ENCODE data around the gene ICAM3. TPM values are rescaled to one million over a fixed set of nuclear protein-coding genes. Genes with fewer than 3 reads are reported as not detected.

ICAM3 gene
- total RNA-seq, 5 donors from 2014 or later (not counting 1 experiment from before 2014, with no cell fraction given), result 167 to 233 (median 183) TPM

DNA sequence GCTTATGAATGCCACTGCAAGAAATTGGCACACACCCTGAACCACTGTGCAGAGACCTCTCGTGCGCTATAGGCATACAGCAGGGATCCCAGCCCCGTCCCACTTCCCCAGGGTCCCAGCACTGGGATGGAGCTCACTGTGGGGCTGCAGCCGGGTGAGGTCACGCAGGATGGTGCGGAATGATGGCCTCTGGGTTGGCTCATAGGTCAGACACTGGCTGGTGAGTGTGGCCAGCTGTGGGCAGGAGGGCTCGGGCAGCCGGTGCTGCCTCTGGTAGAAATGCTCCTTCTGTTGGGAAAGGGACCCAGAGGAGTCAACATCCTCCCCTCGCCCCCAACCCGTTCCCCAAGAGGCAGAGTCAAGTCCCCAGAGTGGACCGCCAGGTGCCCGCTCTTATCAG, 17.0 kb upstream of the ICAM3 start:
- Mint-ChIP-seq H3K4me1 (no peaks in the 10 kb centered on the region), H3K36me3 (peaks cover 29% of the 10 kb centered on the region), H3K27me3 (no peaks in the 10 kb centered on the region), H3K27ac (no peak overlapping the region), H3K4me3 (no peak overlapping the region), H3K9me3 (no peaks in the 10 kb centered on the region)
- H3K36me3 ChIP-seq (ENCODE audit: control insufficient read depth in 2 of 2, extremely low read depth in 1 of 2, insufficient read depth in 1 of 2, low read length in 1 of 2), result peaks cover 39 to 62% of the 10 kb centered on the region in 2 donors
- no peak overlapping the region for H3K27ac ChIP-seq (ENCODE audit: low read length)
- CTCF ChIA-PET, result no interaction called here
- POLR2A ChIA-PET, result no interaction called here
- H3K4me3 ChIP-seq (ENCODE audit: control insufficient read depth in 1 of 2, extremely low read depth in 1 of 2, low read length in 1 of 2), result no peak overlapping the region
- no peaks in the 10 kb centered on the region for H3K9me3 ChIP-seq
- H3K27me3 ChIP-seq (replicated peaks in 1 of 2; ENCODE audit: control insufficient read depth in 2 of 2, extremely low read depth in 1 of 2, insufficient read depth in 2 of 2, low read length in 1 of 2), result no peaks in the 10 kb centered on the region
- WGBS (ENCODE audit: insufficient coverage), result 97% methylated on average over 9 of the region's 12 CpGs
- ATAC-seq (replicated peaks in 1 of 4) (no peak), DNase-seq (no peak)
- no peaks in the 10 kb centered on the region for H3K4me1 ChIP-seq (ENCODE audit: control insufficient read depth in 1 of 2, extremely low read depth in 1 of 2, insufficient read depth in 2 of 2, low read length in 2 of 2)

- ATAC-seq (replicated peaks in 1 of 4) (peak in 3 of 4 experiments; percentile 53 to 60 (median 55)), DNase-seq (peak in 21 of 35 experiments; percentile 8 to 48 (median 25))
- peaks cover 41 to 58% of the 10 kb centered on the region in 2 donors for H3K36me3 ChIP-seq (ENCODE audit: control insufficient read depth in 2 of 2, extremely low read depth in 1 of 2, insufficient read depth in 1 of 2, low read length in 1 of 2)
- no peaks in the 10 kb centered on the region for H3K9me3 ChIP-seq
- Mint-ChIP-seq H3K4me1 (no peaks in the 10 kb centered on the region), H3K4me3 (no peak overlapping the region), H3K27me3 (no peaks in the 10 kb centered on the region), H3K9me3 (no peaks in the 10 kb centered on the region), H3K36me3 (peaks cover 19% of the 10 kb centered on the region), H3K27ac (no peak overlapping the region)
- H3K27me3 ChIP-seq (replicated peaks in 1 of 2; ENCODE audit: control insufficient read depth in 2 of 2, extremely low read depth in 1 of 2, insufficient read depth in 2 of 2, low read length in 1 of 2), result no peaks in the 10 kb centered on the region
- no peaks in the 10 kb centered on the region for H3K4me1 ChIP-seq (ENCODE audit: control insufficient read depth in 1 of 2, extremely low read depth in 1 of 2, insufficient read depth in 2 of 2, low read length in 2 of 2)
- WGBS (ENCODE audit: insufficient coverage), result 97% methylated on average over 29 of the region's 32 CpGs
- CTCF ChIA-PET, result no interaction called here
- no peak overlapping the region for H3K27ac ChIP-seq (ENCODE audit: low read length)
- POLR2A ChIA-PET, result interaction anchor here in 1 of 2 donors (0.6 kb wide), 1 partner anchor 12 kb away, joined by 4 read pairs; no protein-coding TSS in a partner anchor
- no peak overlapping the region for H3K4me3 ChIP-seq (ENCODE audit: control insufficient read depth in 1 of 2, extremely low read depth in 1 of 2, low read length in 1 of 2)
Measured at GRCh38 chr19:10353793-10354391, 14.5 kb upstream of the ICAM3 start.

GRCh38 chr19:10352764-10353671, 13.6 kb upstream of the ICAM3 start:
- no peaks in the 10 kb centered on the region for H3K4me1 ChIP-seq (ENCODE audit: control insufficient read depth in 1 of 2, extremely low read depth in 1 of 2, insufficient read depth in 2 of 2, low read length in 2 of 2)
- ChIA-PET CTCF (no interaction called here), POLR2A (no interaction called here)
- no peak overlapping the region for H3K27ac ChIP-seq (ENCODE audit: low read length)
- H3K27me3 Mint-ChIP-seq, result no peaks in the 10 kb centered on the region
- DNase-seq (no peak), ATAC-seq (replicated peaks in 1 of 4) (no peak)
- H3K4me3 ChIP-seq (ENCODE audit: control insufficient read depth in 1 of 2, extremely low read depth in 1 of 2, low read length in 1 of 2), result no peak overlapping the region
- H3K4me1 Mint-ChIP-seq, result no peaks in the 10 kb centered on the region
- no peak overlapping the region for H3K27ac Mint-ChIP-seq
- H3K9me3 ChIP-seq, result no peaks in the 10 kb centered on the region
- no peak overlapping the region for H3K4me3 Mint-ChIP-seq
- H3K9me3 Mint-ChIP-seq, result no peaks in the 10 kb centered on the region
- 97% methylated on average over 53 of the region's 63 CpGs for WGBS (ENCODE audit: insufficient coverage)
- peaks cover 38 to 53% of the 10 kb centered on the region in 2 donors for H3K36me3 ChIP-seq (ENCODE audit: control insufficient read depth in 2 of 2, extremely low read depth in 1 of 2, insufficient read depth in 1 of 2, low read length in 1 of 2)
- no peaks in the 10 kb centered on the region for H3K27me3 ChIP-seq (replicated peaks in 1 of 2; ENCODE audit: control insufficient read depth in 2 of 2, extremely low read depth in 1 of 2, insufficient read depth in 2 of 2, low read length in 1 of 2)
- H3K36me3 Mint-ChIP-seq, result peaks cover 19% of the 10 kb centered on the region

DNA sequence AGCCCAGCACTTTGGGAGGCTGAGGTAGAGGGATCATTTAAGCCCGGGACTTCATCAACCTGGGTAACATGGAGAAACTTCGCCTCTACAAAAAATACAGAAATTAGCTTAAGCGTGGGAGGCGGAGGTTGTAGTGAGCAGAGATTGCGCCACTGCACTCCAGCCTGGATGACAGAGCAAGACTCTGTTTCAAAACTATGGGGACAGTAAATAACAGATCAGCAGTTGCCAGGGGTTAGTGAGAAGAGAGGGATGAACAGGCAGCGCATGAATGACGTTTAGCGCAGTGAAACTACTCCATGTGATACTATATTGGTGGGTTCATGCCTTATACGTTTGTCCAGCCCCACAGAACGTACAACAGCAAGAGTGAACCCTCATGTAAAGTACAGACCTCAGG, 7.1 kb upstream of the ICAM3 start:
- Histone ChIP-seq H3K27ac (ENCODE audit: low read length) (no peak overlapping the region), H3K27me3 (replicated peaks in 1 of 2; ENCODE audit: control insufficient read depth in 2 of 2, extremely low read depth in 1 of 2, insufficient read depth in 2 of 2, low read length in 1 of 2) (no peaks in the 10 kb centered on the region), H3K4me3 (ENCODE audit: control insufficient read depth in 1 of 2, extremely low read depth in 1 of 2, low read length in 1 of 2) (no peak overlapping the region), H3K4me1 (ENCODE audit: control insufficient read depth in 1 of 2, extremely low read depth in 1 of 2, insufficient read depth in 2 of 2, low read length in 2 of 2) (no peaks in the 10 kb centered on the region), H3K36me3 (ENCODE audit: control insufficient read depth in 2 of 2, extremely low read depth in 1 of 2, insufficient read depth in 1 of 2, low read length in 1 of 2) (peaks cover 8 to 11% of the 10 kb centered on the region in 2 donors), H3K9me3 (no peaks in the 10 kb centered on the region)
- Mint-ChIP-seq H3K27me3 (no peaks in the 10 kb centered on the region), H3K9me3 (no peaks in the 10 kb centered on the region), H3K4me1 (no peaks in the 10 kb centered on the region), H3K36me3 (no peaks in the 10 kb centered on the region), H3K27ac (no peak overlapping the region), H3K4me3 (no peak overlapping the region)
- ChIA-PET POLR2A (no interaction called here), CTCF (no interaction called here)
- peak in 1 of 35 experiments; percentile 9 for DNase-seq
- ATAC-seq (replicated peaks in 1 of 4), result no peak
- 93% methylated on average over 8 of the region's 10 CpGs for WGBS (ENCODE audit: insufficient coverage)

GRCh38 chr19:10344780-10345179, 5.4 kb upstream of the ICAM3 start:
- H3K4me3 Mint-ChIP-seq, result no peak overlapping the region
- Histone ChIP-seq H3K9me3 (no peaks in the 10 kb centered on the region), H3K4me1 (ENCODE audit: control insufficient read depth in 1 of 2, extremely low read depth in 1 of 2, insufficient read depth in 2 of 2, low read length in 2 of 2) (peaks cover 0 to 13% of the 10 kb centered on the region in 2 experiments), H3K36me3 (ENCODE audit: control insufficient read depth in 2 of 2, extremely low read depth in 1 of 2, insufficient read depth in 1 of 2, low read length in 1 of 2) (peaks cover 0 to 2% of the 10 kb centered on the region in 2 donors), H3K27me3 (replicated peaks in 1 of 2; ENCODE audit: control insufficient read depth in 2 of 2, extremely low read depth in 1 of 2, insufficient read depth in 2 of 2, low read length in 1 of 2) (no peaks in the 10 kb centered on the region), H3K4me3 (ENCODE audit: control insufficient read depth in 1 of 2, extremely low read depth in 1 of 2, low read length in 1 of 2) (no peak overlapping the region), H3K27ac (ENCODE audit: low read length) (no peak overlapping the region)
- 91% methylated on average over 4 of the region's 10 CpGs for WGBS (ENCODE audit: insufficient coverage)
- POLR2A ChIA-PET, result interaction anchor here in 1 of 2 donors (0.6 kb wide), 2 partner anchors 38 to 59 kb away, joined by 3 to 4 read pairs; no protein-coding TSS in a partner anchor
- H3K27me3 Mint-ChIP-seq, result no peaks in the 10 kb centered on the region
- ATAC-seq (replicated peaks in 1 of 4) (no peak), DNase-seq (no peak)
- peaks cover 7 to 9% (median 8%) of the 10 kb centered on the region in 3 donors for H3K4me1 Mint-ChIP-seq
- CTCF ChIA-PET, result no interaction called here
- no peak overlapping the region for H3K27ac Mint-ChIP-seq
- H3K36me3 Mint-ChIP-seq, result no peaks in the 10 kb centered on the region
- H3K9me3 Mint-ChIP-seq, result no peaks in the 10 kb centered on the region

DNA sequence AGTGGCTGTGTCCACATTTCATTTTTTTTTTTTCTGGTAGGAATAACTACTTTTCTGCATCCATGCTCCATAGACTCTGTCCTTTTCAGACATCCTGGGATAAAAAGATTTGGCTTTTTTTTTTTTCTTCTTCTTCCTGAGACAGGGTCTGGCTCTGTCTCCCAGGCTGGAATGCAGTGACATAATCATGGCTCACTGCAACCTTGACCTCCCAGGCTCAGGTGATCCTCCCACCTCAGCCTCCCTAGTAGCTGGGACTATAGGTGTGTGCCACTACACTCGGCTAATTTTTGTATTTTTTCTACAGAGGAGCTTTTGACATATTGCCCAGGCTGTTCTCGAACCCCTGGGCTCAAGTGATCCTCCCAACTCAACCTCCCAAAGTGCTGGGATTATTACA, 4.1 kb upstream of the ICAM3 start:
- no peaks in the 10 kb centered on the region for H3K9me3 Mint-ChIP-seq
- H3K4me1 Mint-ChIP-seq, result peaks cover 20 to 22% (median 20%) of the 10 kb centered on the region in 3 donors
- ATAC-seq (replicated peaks in 1 of 4) (no peak), DNase-seq (no peak)
- Histone ChIP-seq H3K36me3 (ENCODE audit: control insufficient read depth in 2 of 2, extremely low read depth in 1 of 2, insufficient read depth in 1 of 2, low read length in 1 of 2) (no peaks in the 10 kb centered on the region), H3K4me3 (ENCODE audit: control insufficient read depth in 1 of 2, extremely low read depth in 1 of 2, low read length in 1 of 2) (no peak overlapping the region), H3K4me1 (ENCODE audit: control insufficient read depth in 1 of 2, extremely low read depth in 1 of 2, insufficient read depth in 2 of 2, low read length in 2 of 2) (peaks cover 4 to 25% of the 10 kb centered on the region in 2 experiments), H3K9me3 (no peaks in the 10 kb centered on the region), H3K27ac (ENCODE audit: low read length) (no peak overlapping the region), H3K27me3 (replicated peaks in 1 of 2; ENCODE audit: control insufficient read depth in 2 of 2, extremely low read depth in 1 of 2, insufficient read depth in 2 of 2, low read length in 1 of 2) (no peaks in the 10 kb centered on the region)
- H3K27me3 Mint-ChIP-seq, result no peaks in the 10 kb centered on the region
- no CpG with 5 or more reads among the region's 2 CpGs for WGBS (ENCODE audit: insufficient coverage)
- H3K27ac Mint-ChIP-seq, result no peak overlapping the region
- no peaks in the 10 kb centered on the region for H3K36me3 Mint-ChIP-seq
- H3K4me3 Mint-ChIP-seq, result no peak overlapping the region
- CTCF ChIA-PET, result interaction anchor here in 1 of 2 donors (0.7 kb wide), 2 partner anchors 530 to 820 kb away, joined by 3 to 4 read pairs; no protein-coding TSS in a partner anchor
- POLR2A ChIA-PET, result no interaction called here

All from T-cell (primary cell).